K562 (cell line): ENCODE results near the gene ZNF701. TPM values are rescaled to one million over a fixed set of nuclear protein-coding genes. Genes with fewer than 3 reads are reported as not detected.

Experiments
- BCOR ChIP-seq: fragments of 450-650 bp; IDR thresholded peaks from 2 replicates; pipeline ENCODE4 v1.6.1; 2016
- CREB3L1 ChIP-seq: fragments of 450-650 bp; IDR thresholded peaks from 2 replicates; pipeline ENCODE4 v1.6.1; 2014; ENCODE audit warnings: low read depth, mild to moderate bottlenecking, moderate library complexity, borderline replicate concordance
- ILK ChIP-seq: fragments of 450-650 bp; IDR thresholded peaks from 2 replicates; pipeline ENCODE4 v1.6.1; 2016; ENCODE audit warnings: missing genetic modification characterization, low read depth, mild to moderate bottlenecking, missing compliant biosample characterization, moderate library complexity, borderline replicate concordance
- MYC ChIP-seq, 2 experiments: fragments of 250-450 bp in 1 of 2; sonication (Bioruptor Pico) in 1 of 2; IDR thresholded peaks; 2 replicates each; pipeline versions ENCODE4 v1.5.1 to v1.6.1; 2012 to 2021; ENCODE audit warnings: low read depth in 2 of 2, borderline replicate concordance in 1 of 2, improper control_type of control experiment in 1 of 2, low read length in 1 of 2, mild to moderate bottlenecking in 1 of 2, moderate library complexity in 1 of 2
- NONO ChIP-seq, 2 experiments: fragments of 200-400 bp in 1 of 2; fragments of 450-650 bp in 1 of 2; formaldehyde crosslinking in 1 of 2; IDR thresholded peaks; 2 replicates each; pipeline ENCODE4 v1.6.1; 2017; ENCODE audit warnings: low read depth in 2 of 2, mild to moderate bottlenecking in 2 of 2, moderate library complexity in 2 of 2, low read length in 1 of 2
- POLR3A ChIP-seq: IDR thresholded peaks from 2 replicates; pipeline ENCODE4 v1.6.1; 2011; ENCODE audit warnings: borderline replicate concordance, mild to moderate bottlenecking, moderate library complexity; ENCODE audit not compliant: insufficient read length, insufficient read depth; ENCODE audit errors: extremely low read depth
- PTTG1 ChIP-seq: fragments of 450-650 bp; IDR thresholded peaks from 2 replicates; pipeline ENCODE4 v1.6.1; 2016; ENCODE audit warnings: low read depth, mild to moderate bottlenecking, missing genetic modification characterization, missing compliant biosample characterization
- RBM25 ChIP-seq: fragments of 200-400 bp; formaldehyde crosslinking; IDR thresholded peaks from 2 replicates; pipeline ENCODE4 v1.6.1; 2018; ENCODE audit warnings: low read length, low read depth, moderate library complexity; ENCODE audit not compliant: severe bottlenecking
- SETDB1 ChIP-seq: IDR thresholded peaks from one replicate; pipeline ENCODE4 v1.6.1; 2012; ENCODE audit warnings: low read length, control low read depth, inconsistent platforms
- ZNF444 ChIP-seq: fragments of 250-450 bp; sonication (Bioruptor Pico); IDR thresholded peaks from 2 replicates; pipeline ENCODE4 v1.4.0; 2020; ENCODE audit warnings: mild to moderate bottlenecking, moderate library complexity
- ZNF77 ChIP-seq: fragments of 250-450 bp; sonication (Bioruptor Pico); IDR thresholded peaks from 2 replicates; pipeline ENCODE4 v1.5.0; 2020
- polyA plus RNA-seq, 8 experiments: library from polyadenylated mRNA; depleted of rRNA in 4 of 8; stranded (reverse) in 5 of 8; unstranded in 3 of 8; fragments of >200 nt; fragmentation: Nextera tagmentation in 2 of 8; fragmentation: Illumina TruSeq in 1 of 8; extraction: Ambion mirVana in 2 of 8; extraction: Trizol in 1 of 8; gene quantifications; 2 replicates each; pipeline versions ENCODE4 v1.2.1 to v1.2.3, GENCODE V29; 2011 to 2014; ENCODE audit warnings: inconsistent platforms in 1 of 8, missing spikeins in 1 of 8
- total RNA-seq, 7 experiments: library from RNA; depleted of rRNA in 6 of 7; stranded (reverse); fragments of >200 nt in 6 of 7; fragmentation: Illumina TruSeq in 2 of 7; extraction: Trizol in 2 of 7; gene quantifications; 2 replicates each; pipeline versions ENCODE4 v1.2.1 to v1.2.3, GENCODE V29; 2011 to 2021; ENCODE audit warnings: low replicate concordance in 1 of 7
- TF ChIP-seq, protein P1 (sequence below): sonication (generic); formaldehyde crosslinking; IDR thresholded peaks from 2 replicates; pipeline ENCODE4 v1.8.0; 2022; ENCODE audit warnings: mild to moderate bottlenecking, missing genetic modification reagents
- TF ChIP-seq, protein P2 (sequence below), 2 experiments: fragments of 450-650 bp; IDR thresholded peaks; 2 replicates each; pipeline ENCODE4 v1.6.1; 2018; ENCODE audit warnings: mild to moderate bottlenecking in 2 of 2, low read depth in 1 of 2; ENCODE audit not compliant: partially characterized antibody in 2 of 2

ZNF701 gene
- total and polyA plus RNA-seq, 9 of the 15 experiments (the other 6 are each of a cell fraction or from before 2014, with no cell fraction given) = 5.3 to 15.9 (median 10.1) TPM

DNA sequence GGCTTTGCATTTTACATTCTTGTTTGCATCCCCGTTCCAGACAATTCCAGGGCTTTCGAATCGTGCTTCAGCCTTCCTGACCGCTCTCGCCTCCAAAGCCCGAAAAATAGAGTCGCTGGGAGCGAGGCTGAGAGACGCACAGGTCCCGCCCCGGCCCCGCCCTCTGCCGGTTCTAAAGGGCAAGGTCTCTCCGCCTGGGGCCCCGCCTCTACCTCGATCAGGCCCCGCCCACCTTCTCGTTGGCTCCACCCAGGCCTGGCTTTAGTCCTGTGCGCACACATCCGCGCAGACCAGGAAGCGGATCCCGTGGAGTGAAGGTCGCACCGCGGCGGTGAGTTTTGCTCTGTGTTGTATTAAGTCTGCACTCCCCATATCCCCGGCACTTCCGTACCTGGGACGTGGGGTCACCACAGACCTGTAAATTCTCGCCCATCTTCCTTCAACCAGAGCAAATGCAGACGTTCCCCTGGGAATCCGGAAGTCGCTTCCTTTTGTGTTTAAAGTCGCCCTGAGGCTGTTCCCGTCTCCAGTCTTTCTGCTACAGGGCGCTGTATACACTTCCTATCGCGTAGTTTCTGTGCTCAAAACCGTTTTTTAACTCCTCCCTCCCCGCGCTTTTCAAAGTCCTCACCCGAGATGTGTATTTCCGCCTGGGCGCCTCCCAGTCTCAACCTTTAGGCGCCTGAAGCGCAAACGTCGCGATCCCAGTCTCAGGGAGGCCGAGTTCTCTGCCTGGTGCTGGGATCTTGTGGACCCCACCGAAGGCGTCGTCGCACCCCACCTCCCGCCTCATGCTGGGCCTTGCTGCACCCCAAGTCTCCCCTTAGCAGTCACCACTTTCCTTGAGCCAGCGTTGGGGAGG lies at the start of gene ZNF701 (continued):
- no peak for TF ChIP-seq MYC (IDR thresholded peaks at IDR 0.05; ENCODE audit: low read depth, low read length)
- 0 out of 2 replicates have a peak, but pooled peaks have one; percentile 11 for TF ChIP-seq MYC (CRISPR knock-in tag; IDR thresholded peaks at IDR 0.05; ENCODE audit: borderline replicate concordance, low read depth)
- no peak for TF ChIP-seq SETDB1
- 0 out of 2 replicates have a peak, but pooled peaks have one; percentile 13 for TF ChIP-seq BCOR
- no peak for TF ChIP-seq RBM25
- TF ChIP-seq CREB3L1 = no peak; the same call in 1 of the 2 replicates
- TF ChIP-seq, protein P1, sequence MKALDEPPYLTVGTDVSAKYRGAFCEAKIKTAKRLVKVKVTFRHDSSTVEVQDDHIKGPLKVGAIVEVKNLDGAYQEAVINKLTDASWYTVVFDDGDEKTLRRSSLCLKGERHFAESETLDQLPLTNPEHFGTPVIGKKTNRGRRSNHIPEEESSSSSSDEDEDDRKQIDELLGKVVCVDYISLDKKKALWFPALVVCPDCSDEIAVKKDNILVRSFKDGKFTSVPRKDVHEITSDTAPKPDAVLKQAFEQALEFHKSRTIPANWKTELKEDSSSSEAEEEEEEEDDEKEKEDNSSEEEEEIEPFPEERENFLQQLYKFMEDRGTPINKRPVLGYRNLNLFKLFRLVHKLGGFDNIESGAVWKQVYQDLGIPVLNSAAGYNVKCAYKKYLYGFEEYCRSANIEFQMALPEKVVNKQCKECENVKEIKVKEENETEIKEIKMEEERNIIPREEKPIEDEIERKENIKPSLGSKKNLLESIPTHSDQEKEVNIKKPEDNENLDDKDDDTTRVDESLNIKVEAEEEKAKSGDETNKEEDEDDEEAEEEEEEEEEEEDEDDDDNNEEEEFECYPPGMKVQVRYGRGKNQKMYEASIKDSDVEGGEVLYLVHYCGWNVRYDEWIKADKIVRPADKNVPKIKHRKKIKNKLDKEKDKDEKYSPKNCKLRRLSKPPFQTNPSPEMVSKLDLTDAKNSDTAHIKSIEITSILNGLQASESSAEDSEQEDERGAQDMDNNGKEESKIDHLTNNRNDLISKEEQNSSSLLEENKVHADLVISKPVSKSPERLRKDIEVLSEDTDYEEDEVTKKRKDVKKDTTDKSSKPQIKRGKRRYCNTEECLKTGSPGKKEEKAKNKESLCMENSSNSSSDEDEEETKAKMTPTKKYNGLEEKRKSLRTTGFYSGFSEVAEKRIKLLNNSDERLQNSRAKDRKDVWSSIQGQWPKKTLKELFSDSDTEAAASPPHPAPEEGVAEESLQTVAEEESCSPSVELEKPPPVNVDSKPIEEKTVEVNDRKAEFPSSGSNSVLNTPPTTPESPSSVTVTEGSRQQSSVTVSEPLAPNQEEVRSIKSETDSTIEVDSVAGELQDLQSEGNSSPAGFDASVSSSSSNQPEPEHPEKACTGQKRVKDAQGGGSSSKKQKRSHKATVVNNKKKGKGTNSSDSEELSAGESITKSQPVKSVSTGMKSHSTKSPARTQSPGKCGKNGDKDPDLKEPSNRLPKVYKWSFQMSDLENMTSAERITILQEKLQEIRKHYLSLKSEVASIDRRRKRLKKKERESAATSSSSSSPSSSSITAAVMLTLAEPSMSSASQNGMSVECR (CRISPR knock-in tag) = peak; percentile 79
- TF ChIP-seq POLR3A = no peak
- no peak for TF ChIP-seq ZNF444 (CRISPR knock-in tag)
- TF ChIP-seq ILK (tag) = no peak
- no peak for TF ChIP-seq ZNF77
- no peak for TF ChIP-seq NONO (IDR thresholded peaks at IDR 0.05; ENCODE audit: low read depth in 2 of 2, low read length in 1 of 2)
- TF ChIP-seq, protein P2, sequence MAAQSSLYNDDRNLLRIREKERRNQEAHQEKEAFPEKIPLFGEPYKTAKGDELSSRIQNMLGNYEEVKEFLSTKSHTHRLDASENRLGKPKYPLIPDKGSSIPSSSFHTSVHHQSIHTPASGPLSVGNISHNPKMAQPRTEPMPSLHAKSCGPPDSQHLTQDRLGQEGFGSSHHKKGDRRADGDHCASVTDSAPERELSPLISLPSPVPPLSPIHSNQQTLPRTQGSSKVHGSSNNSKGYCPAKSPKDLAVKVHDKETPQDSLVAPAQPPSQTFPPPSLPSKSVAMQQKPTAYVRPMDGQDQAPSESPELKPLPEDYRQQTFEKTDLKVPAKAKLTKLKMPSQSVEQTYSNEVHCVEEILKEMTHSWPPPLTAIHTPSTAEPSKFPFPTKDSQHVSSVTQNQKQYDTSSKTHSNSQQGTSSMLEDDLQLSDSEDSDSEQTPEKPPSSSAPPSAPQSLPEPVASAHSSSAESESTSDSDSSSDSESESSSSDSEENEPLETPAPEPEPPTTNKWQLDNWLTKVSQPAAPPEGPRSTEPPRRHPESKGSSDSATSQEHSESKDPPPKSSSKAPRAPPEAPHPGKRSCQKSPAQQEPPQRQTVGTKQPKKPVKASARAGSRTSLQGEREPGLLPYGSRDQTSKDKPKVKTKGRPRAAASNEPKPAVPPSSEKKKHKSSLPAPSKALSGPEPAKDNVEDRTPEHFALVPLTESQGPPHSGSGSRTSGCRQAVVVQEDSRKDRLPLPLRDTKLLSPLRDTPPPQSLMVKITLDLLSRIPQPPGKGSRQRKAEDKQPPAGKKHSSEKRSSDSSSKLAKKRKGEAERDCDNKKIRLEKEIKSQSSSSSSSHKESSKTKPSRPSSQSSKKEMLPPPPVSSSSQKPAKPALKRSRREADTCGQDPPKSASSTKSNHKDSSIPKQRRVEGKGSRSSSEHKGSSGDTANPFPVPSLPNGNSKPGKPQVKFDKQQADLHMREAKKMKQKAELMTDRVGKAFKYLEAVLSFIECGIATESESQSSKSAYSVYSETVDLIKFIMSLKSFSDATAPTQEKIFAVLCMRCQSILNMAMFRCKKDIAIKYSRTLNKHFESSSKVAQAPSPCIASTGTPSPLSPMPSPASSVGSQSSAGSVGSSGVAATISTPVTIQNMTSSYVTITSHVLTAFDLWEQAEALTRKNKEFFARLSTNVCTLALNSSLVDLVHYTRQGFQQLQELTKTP (IDR thresholded peaks at IDR 0.05; ENCODE audit: low read depth in 1 of 2, partially characterized antibody in 2 of 2) = peak in 1 of 2 experiments; percentile 74
- TF ChIP-seq PTTG1 (tag) = no peak
